ENCODE data around the gene KLF4. TPM values are rescaled to one million over a fixed set of nuclear protein-coding genes. Genes with fewer than 3 reads are reported as not detected.

Gene KLF4
- polyA plus RNA-seq, 1 donor from 2014 or later: 0.92 TPM

DNA sequence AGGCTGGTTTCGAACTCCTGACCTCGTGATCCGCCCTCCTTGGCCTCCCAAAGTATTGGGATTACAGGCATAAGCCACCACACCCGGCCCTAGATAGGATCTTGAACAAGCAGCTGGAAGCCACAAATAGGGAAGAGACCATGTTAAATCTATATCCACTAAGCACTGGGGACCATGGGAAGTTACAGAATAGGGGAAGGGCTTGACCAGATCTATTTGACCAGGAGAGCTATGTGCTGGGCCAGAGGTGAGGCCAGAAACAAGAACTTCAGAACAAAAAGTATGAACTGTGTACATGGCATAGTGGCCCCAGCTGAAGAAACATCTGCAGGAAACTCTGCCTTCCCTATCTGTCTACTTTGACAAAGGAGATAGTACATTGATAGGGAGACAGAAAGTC lies 10.8 kb downstream of the KLF4 start:
- no peaks in the 10 kb centered on the region for H4K20me1 ChIP-seq (ENCODE audit: insufficient read depth)
- H3K4me3 ChIP-seq (ENCODE audit: low read length): no peak overlapping the region
- no peaks in the 10 kb centered on the region for H3K36me3 ChIP-seq (ENCODE audit: insufficient read depth, low read length)
- H3K4me2 ChIP-seq (ENCODE audit: low read length): no peak overlapping the region
- H3K79me2 ChIP-seq (replicated peaks; ENCODE audit: insufficient read depth, low read length): no peaks in the 10 kb centered on the region
- no peaks in the 10 kb centered on the region for H3K27me3 ChIP-seq (ENCODE audit: insufficient read depth, low read depth, low read length)
- TF ChIP-seq REST (IDR thresholded peaks at IDR 0.05; ENCODE audit: borderline replicate concordance) (no peak), MXI1 (conservative IDR thresholded peaks at IDR 0.05; ENCODE audit: poor library complexity, severe bottlenecking) (no peak)
- H3K9me2 ChIP-seq (ENCODE audit: insufficient read depth, low read length): no peaks in the 10 kb centered on the region
- H2AFZ ChIP-seq (ENCODE audit: low read depth, low read length): no peak overlapping the region
- H3K27ac ChIP-seq (ENCODE audit: low read length): no peak overlapping the region
- no peaks in the 10 kb centered on the region for H3K9me3 ChIP-seq (ENCODE audit: low read length)
- no peaks in the 10 kb centered on the region for H3F3A ChIP-seq (ENCODE audit: insufficient read depth, low read length, poor library complexity, severe bottlenecking)
- H3K9ac ChIP-seq (ENCODE audit: low read length): no peak overlapping the region

GRCh38 chr9:107474124-107474523 lies 15.4 kb downstream of the KLF4 start:
- Histone ChIP-seq H2AFZ (ENCODE audit: low read depth, low read length) (no peak overlapping the region), H3K4me3 (ENCODE audit: low read length) (no peak overlapping the region), H4K20me1 (ENCODE audit: insufficient read depth) (no peaks in the 10 kb centered on the region), H3K27me3 (ENCODE audit: insufficient read depth, low read depth, low read length) (no peaks in the 10 kb centered on the region), H3K4me2 (ENCODE audit: low read length) (no peak overlapping the region), H3K9me2 (ENCODE audit: insufficient read depth, low read length) (no peaks in the 10 kb centered on the region), H3K36me3 (ENCODE audit: insufficient read depth, low read length) (no peaks in the 10 kb centered on the region), H3K9ac (ENCODE audit: low read length) (no peak overlapping the region), H3K9me3 (ENCODE audit: low read length) (no peaks in the 10 kb centered on the region), H3F3A (ENCODE audit: insufficient read depth, low read length, poor library complexity, severe bottlenecking) (no peaks in the 10 kb centered on the region), H3K27ac (ENCODE audit: low read length) (no peak overlapping the region), H3K79me2 (replicated peaks; ENCODE audit: insufficient read depth, low read length) (no peaks in the 10 kb centered on the region)
- TF ChIP-seq TAF1 (IDR thresholded peaks at IDR 0.05; ENCODE audit: low read depth): no peak
- TF ChIP-seq POLR2AphosphoS5 (IDR thresholded peaks at IDR 0.05): no peak
- TF ChIP-seq SMC3 (conservative IDR thresholded peaks at IDR 0.05; ENCODE audit: poor library complexity): no peak
- TF ChIP-seq RAD21 (conservative IDR thresholded peaks at IDR 0.05): no peak
- no peak for TF ChIP-seq MXI1 (conservative IDR thresholded peaks at IDR 0.05; ENCODE audit: poor library complexity, severe bottlenecking)
- TF ChIP-seq, protein P1, sequence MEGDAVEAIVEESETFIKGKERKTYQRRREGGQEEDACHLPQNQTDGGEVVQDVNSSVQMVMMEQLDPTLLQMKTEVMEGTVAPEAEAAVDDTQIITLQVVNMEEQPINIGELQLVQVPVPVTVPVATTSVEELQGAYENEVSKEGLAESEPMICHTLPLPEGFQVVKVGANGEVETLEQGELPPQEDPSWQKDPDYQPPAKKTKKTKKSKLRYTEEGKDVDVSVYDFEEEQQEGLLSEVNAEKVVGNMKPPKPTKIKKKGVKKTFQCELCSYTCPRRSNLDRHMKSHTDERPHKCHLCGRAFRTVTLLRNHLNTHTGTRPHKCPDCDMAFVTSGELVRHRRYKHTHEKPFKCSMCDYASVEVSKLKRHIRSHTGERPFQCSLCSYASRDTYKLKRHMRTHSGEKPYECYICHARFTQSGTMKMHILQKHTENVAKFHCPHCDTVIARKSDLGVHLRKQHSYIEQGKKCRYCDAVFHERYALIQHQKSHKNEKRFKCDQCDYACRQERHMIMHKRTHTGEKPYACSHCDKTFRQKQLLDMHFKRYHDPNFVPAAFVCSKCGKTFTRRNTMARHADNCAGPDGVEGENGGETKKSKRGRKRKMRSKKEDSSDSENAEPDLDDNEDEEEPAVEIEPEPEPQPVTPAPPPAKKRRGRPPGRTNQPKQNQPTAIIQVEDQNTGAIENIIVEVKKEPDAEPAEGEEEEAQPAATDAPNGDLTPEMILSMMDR (IDR thresholded peaks at IDR 0.05; ENCODE audit: poor library complexity, severe bottlenecking): no peak
- no peak for TF ChIP-seq EP300 (conservative IDR thresholded peaks at IDR 0.05; ENCODE audit: poor library complexity, severe bottlenecking)
- TF ChIP-seq EZH2 (IDR thresholded peaks at IDR 0.05; ENCODE audit: borderline replicate concordance, insufficient read depth, low read length, poor library complexity, severe bottlenecking): no peak
- TF ChIP-seq REST (IDR thresholded peaks at IDR 0.05; ENCODE audit: borderline replicate concordance): no peak
